ENCODE measurements around the gene HTATIP2. TPM values are rescaled to one million over a fixed set of nuclear protein-coding genes. Genes with fewer than 3 reads are reported as not detected.
A peak's percentile ranks its signal among the peaks of the same experiment; 100 is the strongest.

HTATIP2 gene
- total and polyA plus RNA-seq, 8 donors, result 9.6 to 29.1 (median 12.1) TPM

DNA sequence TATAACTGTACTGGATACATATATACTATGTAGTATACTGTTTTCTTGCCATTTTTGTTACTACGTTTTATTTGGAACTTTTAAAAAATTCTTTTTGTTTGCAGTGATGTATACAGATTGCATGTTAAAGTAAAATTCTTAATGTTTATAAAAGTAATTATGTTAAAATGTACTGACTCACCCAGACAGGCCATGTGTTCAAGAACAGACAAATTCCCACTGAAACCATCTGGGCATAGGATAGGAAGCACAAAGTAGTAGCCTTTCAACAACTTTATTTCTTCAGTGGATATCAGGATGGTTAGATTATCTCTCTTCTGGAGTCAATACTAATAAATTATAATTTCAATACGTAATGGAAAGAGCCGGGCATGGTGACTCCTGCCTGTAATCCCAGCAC lies 43.8 kb downstream of the HTATIP2 start:
- H3K27ac ChIP-seq, result no peak overlapping the region
- FAIRE-seq (no peak), DNase-seq (no peak), ATAC-seq (no peak)
- H3K4me3 ChIP-seq, result no peak overlapping the region
- intact Hi-C loops (cut with DNase I), result no loop called here
- no peaks in the 10 kb centered on the region for H3K27me3 ChIP-seq
- peaks cover 0 to 30% (median 0%) of the 10 kb centered on the region in 3 donors for H3K36me3 ChIP-seq
- TF ChIP-seq, protein P1, sequence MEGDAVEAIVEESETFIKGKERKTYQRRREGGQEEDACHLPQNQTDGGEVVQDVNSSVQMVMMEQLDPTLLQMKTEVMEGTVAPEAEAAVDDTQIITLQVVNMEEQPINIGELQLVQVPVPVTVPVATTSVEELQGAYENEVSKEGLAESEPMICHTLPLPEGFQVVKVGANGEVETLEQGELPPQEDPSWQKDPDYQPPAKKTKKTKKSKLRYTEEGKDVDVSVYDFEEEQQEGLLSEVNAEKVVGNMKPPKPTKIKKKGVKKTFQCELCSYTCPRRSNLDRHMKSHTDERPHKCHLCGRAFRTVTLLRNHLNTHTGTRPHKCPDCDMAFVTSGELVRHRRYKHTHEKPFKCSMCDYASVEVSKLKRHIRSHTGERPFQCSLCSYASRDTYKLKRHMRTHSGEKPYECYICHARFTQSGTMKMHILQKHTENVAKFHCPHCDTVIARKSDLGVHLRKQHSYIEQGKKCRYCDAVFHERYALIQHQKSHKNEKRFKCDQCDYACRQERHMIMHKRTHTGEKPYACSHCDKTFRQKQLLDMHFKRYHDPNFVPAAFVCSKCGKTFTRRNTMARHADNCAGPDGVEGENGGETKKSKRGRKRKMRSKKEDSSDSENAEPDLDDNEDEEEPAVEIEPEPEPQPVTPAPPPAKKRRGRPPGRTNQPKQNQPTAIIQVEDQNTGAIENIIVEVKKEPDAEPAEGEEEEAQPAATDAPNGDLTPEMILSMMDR (IDR thresholded peaks at IDR 0.05), result no peak
- WGBS, 2 donors, result 63 to 64% methylated on average over 3 of the region's 3 CpGs
- no peaks in the 10 kb centered on the region for H3K4me1 ChIP-seq
- H3K9me3 ChIP-seq, result no peaks in the 10 kb centered on the region

DNA sequence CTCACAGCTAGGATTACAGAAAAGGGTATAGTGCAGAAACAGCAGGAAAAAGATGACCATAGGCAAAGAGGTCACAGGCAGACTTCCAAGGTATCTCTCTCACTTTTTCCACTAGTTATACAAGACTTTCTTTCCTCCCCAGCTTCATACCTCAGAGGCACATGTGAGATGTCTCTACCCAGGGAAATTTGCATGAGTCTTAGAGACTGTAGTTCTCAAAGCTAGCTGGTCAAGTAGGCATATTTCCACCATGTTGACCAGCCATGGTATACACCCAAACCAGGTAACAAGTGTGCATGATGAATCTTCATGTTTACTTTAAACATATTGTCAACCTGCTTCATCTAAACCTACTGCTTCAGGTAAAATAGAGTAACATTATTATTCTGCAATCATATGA lies 51.9 kb downstream of the HTATIP2 start:
- Histone ChIP-seq H3K4me3 (no peak overlapping the region), H3K9me3 (no peaks in the 10 kb centered on the region), H3K4me1 (no peaks in the 10 kb centered on the region), H3K36me3 (no peaks in the 10 kb centered on the region), H3K27me3 (no peaks in the 10 kb centered on the region), H3K27ac (no peak overlapping the region)
- FAIRE-seq, result no peak
- no peak for DNase-seq
- TF ChIP-seq, protein P1 (IDR thresholded peaks at IDR 0.05), result no peak
- intact Hi-C loops (cut with DNase I), result no loop called here
- no peak for ATAC-seq

DNA sequence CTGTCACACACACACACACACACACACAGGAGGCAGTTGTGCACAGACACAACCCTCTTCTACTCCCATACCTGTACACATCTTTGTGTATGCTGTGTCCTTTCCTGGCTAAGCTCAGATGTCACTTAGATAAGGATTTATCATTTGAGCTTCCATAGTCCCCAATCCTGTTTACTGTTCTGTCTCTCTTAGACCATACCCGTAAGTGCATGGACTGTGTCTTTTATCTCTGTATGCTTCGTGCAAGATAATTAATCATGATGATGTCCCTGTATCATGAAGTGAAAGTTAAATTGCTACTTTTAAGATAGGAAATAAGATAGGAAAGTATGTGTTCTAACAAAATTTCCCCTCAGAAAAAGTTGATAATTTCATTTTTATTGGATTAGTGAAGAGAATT lies 54.3 kb downstream of the HTATIP2 start:
- no peaks in the 10 kb centered on the region for H3K9me3 ChIP-seq
- no peaks in the 10 kb centered on the region for H3K4me1 ChIP-seq
- no peaks in the 10 kb centered on the region for H3K36me3 ChIP-seq
- H3K27ac ChIP-seq, result no peak overlapping the region
- intact Hi-C loops (cut with DNase I), result no loop called here
- ATAC-seq, result no peak
- TF ChIP-seq, protein P1 (IDR thresholded peaks at IDR 0.05), result no peak
- H3K27me3 ChIP-seq, result no peaks in the 10 kb centered on the region
- WGBS, 2 donors, result 44 to 45% methylated on average over 2 of the region's 2 CpGs
- no peak for FAIRE-seq
- no peak for DNase-seq
- no peak overlapping the region for H3K4me3 ChIP-seq

DNA sequence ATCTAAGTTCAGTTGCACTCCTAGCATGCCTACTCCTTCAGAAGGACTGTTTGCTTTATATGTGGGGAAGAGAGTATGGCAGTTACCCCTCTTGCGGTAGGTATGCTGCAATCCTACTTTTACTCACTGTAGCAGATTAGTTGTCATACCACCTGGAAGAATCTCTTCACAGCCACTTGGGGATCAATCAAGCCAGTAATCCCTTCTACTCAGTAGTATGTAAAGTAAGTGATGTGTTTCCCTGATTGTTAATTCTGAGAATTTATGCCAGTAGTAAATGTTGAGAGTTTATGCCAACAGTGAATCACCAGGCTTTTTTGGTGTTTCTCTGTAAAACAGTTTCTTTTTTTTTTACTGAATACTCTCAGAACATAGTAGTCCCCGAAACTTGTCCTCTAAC lies 58.4 kb downstream of the HTATIP2 start:
- no peak for FAIRE-seq
- H3K27me3 ChIP-seq, result no peaks in the 10 kb centered on the region
- H3K36me3 ChIP-seq, result no peaks in the 10 kb centered on the region
- no peak for DNase-seq
- no peak overlapping the region for H3K27ac ChIP-seq
- intact Hi-C loops (cut with DNase I), result no loop called here
- no peaks in the 10 kb centered on the region for H3K4me1 ChIP-seq
- WGBS, 2 donors, result 74 to 100% methylated on average over 2 of the region's 2 CpGs
- H3K9me3 ChIP-seq, result no peaks in the 10 kb centered on the region
- TF ChIP-seq, protein P1 (IDR thresholded peaks at IDR 0.05), result no peak
- no peak overlapping the region for H3K4me3 ChIP-seq
- no peak for ATAC-seq

DNA sequence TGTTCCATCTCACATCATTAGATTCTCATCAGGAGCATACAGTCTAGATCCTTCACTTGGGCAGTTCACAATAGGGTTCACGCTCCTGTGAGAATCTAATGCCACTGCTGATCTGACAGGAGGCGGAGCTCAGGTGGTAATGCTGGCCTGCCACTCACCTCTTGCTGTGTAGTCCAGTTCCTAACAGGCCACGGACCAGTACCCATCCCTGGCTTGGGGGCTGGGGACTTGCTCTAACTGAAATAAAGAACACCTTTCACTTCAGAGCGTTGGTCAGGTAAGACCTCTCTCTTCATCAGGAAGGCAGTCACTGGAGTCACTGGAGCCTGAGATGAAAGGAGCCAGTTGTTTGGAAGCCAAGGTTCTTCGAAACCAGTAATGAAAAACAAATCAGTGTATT lies 65.7 kb downstream of the HTATIP2 start:
- intact Hi-C loops (cut with DNase I), result no loop called here
- Histone ChIP-seq H3K27me3 (no peaks in the 10 kb centered on the region), H3K27ac (no peak overlapping the region), H3K9me3 (no peaks in the 10 kb centered on the region), H3K36me3 (no peaks in the 10 kb centered on the region), H3K4me3 (no peak overlapping the region), H3K4me1 (no peaks in the 10 kb centered on the region)
- DNase-seq (peak in 1 of 6 donors; percentile 15), FAIRE-seq (no peak), ATAC-seq (no peak)
- TF ChIP-seq, protein P1 (IDR thresholded peaks at IDR 0.05), result no peak
- WGBS, 2 donors, result 87 to 95% methylated on average over 5 of the region's 5 CpGs

Other genes with a start within 250 kb of the HTATIP2 start
- not detected for gene DBX1, start 203.2 kb upstream of the HTATIP2 start, total RNA-seq
- gene DBX1, start 203.2 kb upstream of the HTATIP2 start, polyA plus RNA-seq, result not detected
- gene PRMT3, start 24.0 kb downstream of the HTATIP2 start, total RNA-seq, result 10 to 100 TPM in 1 of 6 donors, 1 to 10 TPM in 5; 5.1 to 10.3 (median 6.3) TPM
- 1 to 10 TPM; 4.9 to 5.4 TPM for gene PRMT3, start 24.0 kb downstream of the HTATIP2 start, polyA plus RNA-seq
- not detected for gene SLC6A5, start 235.9 kb downstream of the HTATIP2 start, total RNA-seq
- not detected for gene SLC6A5, start 235.9 kb downstream of the HTATIP2 start, polyA plus RNA-seq

Measured in pancreas (tissue), 10 donors.